K562 (cell line): ENCODE data around the gene CCDC71L. TPM values are rescaled to one million over a fixed set of nuclear protein-coding genes. Genes with fewer than 3 reads are reported as not detected.
A peak's percentile ranks its signal among the peaks of the same experiment; 100 is the strongest.

Experiments used
- ATF1 ChIP-seq, 2 experiments: fragments of 450-650 bp in 1 of 2; IDR thresholded peaks; 2 replicates each; pipeline ENCODE4 v1.6.1; 2016; ENCODE audit warnings: missing compliant biosample characterization in 1 of 2, missing genetic modification characterization in 1 of 2
- FOXJ3 ChIP-seq: sonication (generic); formaldehyde crosslinking; IDR thresholded peaks from 2 replicates; pipeline ENCODE4 v1.4.0; 2020; ENCODE audit warnings: mild to moderate bottlenecking, missing genetic modification reagents
- FOXK2 ChIP-seq, 2 experiments: fragments of 450-650 bp; IDR thresholded peaks in 1 of 2; conservative IDR thresholded peaks in 1 of 2; 2 replicates each; pipeline ENCODE4 v1.6.1; 2016; ENCODE audit warnings: low read depth in 2 of 2, mild to moderate bottlenecking in 1 of 2
- IFI16 ChIP-seq: fragments of 250-450 bp; sonication (Bioruptor Pico); IDR thresholded peaks from 2 replicates; pipeline ENCODE4 v2.1.2; 2022; ENCODE audit warnings: mild to moderate bottlenecking, inconsistent platforms
- KLF13 ChIP-seq: fragments of 450-650 bp; IDR thresholded peaks from 2 replicates; pipeline ENCODE4 v1.6.1; 2016; ENCODE audit warnings: missing genetic modification characterization, low read depth, mild to moderate bottlenecking, missing compliant biosample characterization, moderate library complexity, borderline replicate concordance
- LEF1 ChIP-seq: fragments of 450-650 bp; IDR thresholded peaks from 2 replicates; pipeline ENCODE4 v1.6.1; 2016; ENCODE audit warnings: mild to moderate bottlenecking
- MECOM ChIP-seq: fragments of 250-450 bp; sonication (Bioruptor Pico); IDR thresholded peaks from 2 replicates; pipeline ENCODE4 v1.8.0; 2022; ENCODE audit warnings: inconsistent platforms
- MEF2A ChIP-seq: IDR thresholded peaks from 2 replicates; pipeline ENCODE4 v1.6.1; 2011; ENCODE audit warnings: low read depth, mild to moderate bottlenecking, low read length, moderate library complexity; ENCODE audit not compliant: control insufficient read depth
- MTA2 ChIP-seq: fragments of 450-650 bp; IDR thresholded peaks from 2 replicates; pipeline ENCODE4 v1.6.1; 2016; ENCODE audit warnings: low read depth
- NFATC3 ChIP-seq: fragments of 450-650 bp; IDR thresholded peaks from 2 replicates; pipeline ENCODE4 v1.6.1; 2017; ENCODE audit warnings: mild to moderate bottlenecking
- POLR3A ChIP-seq: IDR thresholded peaks from 2 replicates; pipeline ENCODE4 v1.6.1; 2011; ENCODE audit warnings: borderline replicate concordance, mild to moderate bottlenecking, moderate library complexity; ENCODE audit not compliant: insufficient read length, insufficient read depth; ENCODE audit errors: extremely low read depth
- RB1 ChIP-seq: fragments of 450-650 bp; IDR thresholded peaks from 2 replicates; pipeline ENCODE4 v1.6.1; 2017; ENCODE audit warnings: low read depth, mild to moderate bottlenecking
- RFX7 ChIP-seq: fragments of 250-450 bp; sonication (Bioruptor Pico); IDR thresholded peaks from 2 replicates; pipeline ENCODE4 v1.5.1; 2021; ENCODE audit warnings: mild to moderate bottlenecking
- SMAD2 ChIP-seq: fragments of 150-350 bp; IDR thresholded peaks from 2 replicates; pipeline ENCODE4 v1.6.1; 2014; ENCODE audit warnings: low read depth, mild to moderate bottlenecking, low read length
- SP2 ChIP-seq: IDR thresholded peaks from 2 replicates; pipeline ENCODE4 v1.6.1; 2011; ENCODE audit warnings: mild to moderate bottlenecking, low read depth, low read length, moderate library complexity; ENCODE audit not compliant: poor library complexity, severe bottlenecking; ENCODE audit errors: extremely low read depth
- YBX1 ChIP-seq: fragments of 450-650 bp; IDR thresholded peaks from 2 replicates; pipeline ENCODE4 v1.7.1; 2016; ENCODE audit warnings: mild to moderate bottlenecking
- ZNF124 ChIP-seq: sonication (generic); formaldehyde crosslinking; IDR thresholded peaks from 2 replicates; pipeline ENCODE4 v1.8.1; 2022; ENCODE audit warnings: missing genetic modification reagents
- ZNF146 ChIP-seq: IDR thresholded peaks from one replicate; pipeline ENCODE4 v1.6.1; 2018; ENCODE audit warnings: missing compliant biosample characterization; ENCODE audit not compliant: unreplicated experiment
- ZNF232 ChIP-seq: sonication (generic); formaldehyde crosslinking; IDR thresholded peaks from 2 replicates; pipeline ENCODE4 v1.8.0; 2022; ENCODE audit warnings: mild to moderate bottlenecking, missing genetic modification reagents
- ZNF76 ChIP-seq: fragments of 250-450 bp; sonication (Bioruptor Pico); IDR thresholded peaks from 2 replicates; pipeline ENCODE4 v1.4.0; 2020; ENCODE audit warnings: mild to moderate bottlenecking, moderate library complexity, borderline replicate concordance
- polyA plus RNA-seq, 8 experiments: library from polyadenylated mRNA; depleted of rRNA in 4 of 8; stranded (reverse) in 5 of 8; unstranded in 3 of 8; fragments of >200 nt; fragmentation: Nextera tagmentation in 2 of 8; fragmentation: Illumina TruSeq in 1 of 8; extraction: Ambion mirVana in 2 of 8; extraction: Trizol in 1 of 8; gene quantifications; 2 replicates each; pipeline versions ENCODE4 v1.2.1 to v1.2.3, GENCODE V29; 2011 to 2014; ENCODE audit warnings: inconsistent platforms in 1 of 8, missing spikeins in 1 of 8
- total RNA-seq, 7 experiments: library from RNA; depleted of rRNA in 6 of 7; stranded (reverse); fragments of >200 nt in 6 of 7; fragmentation: Illumina TruSeq in 2 of 7; extraction: Trizol in 2 of 7; gene quantifications; 2 replicates each; pipeline versions ENCODE4 v1.2.1 to v1.2.3, GENCODE V29; 2011 to 2021; ENCODE audit warnings: low replicate concordance in 1 of 7
- TF ChIP-seq, protein P1 (sequence below): sonication (generic); formaldehyde crosslinking; IDR thresholded peaks from 2 replicates; pipeline ENCODE4 v1.8.1; 2023; ENCODE audit warnings: missing genetic modification reagents, mild to moderate bottlenecking, borderline replicate concordance
- TF ChIP-seq, protein P2 (sequence below), 2 experiments: fragments of 450-650 bp in 1 of 2; sonication (generic) in 1 of 2; formaldehyde crosslinking; conservative IDR thresholded peaks; 2 replicates each; pipeline versions ENCODE4 v1.4.0 to v1.8.1; 2020 to 2022; ENCODE audit warnings: mild to moderate bottlenecking in 1 of 2, missing genetic modification reagents in 1 of 2

CCDC71L gene
- total and polyA plus RNA-seq, 9 of the 15 experiments (the other 6 are each of a cell fraction or from before 2014, with no cell fraction given), result 5.7 to 108 (median 25.4) TPM

DNA sequence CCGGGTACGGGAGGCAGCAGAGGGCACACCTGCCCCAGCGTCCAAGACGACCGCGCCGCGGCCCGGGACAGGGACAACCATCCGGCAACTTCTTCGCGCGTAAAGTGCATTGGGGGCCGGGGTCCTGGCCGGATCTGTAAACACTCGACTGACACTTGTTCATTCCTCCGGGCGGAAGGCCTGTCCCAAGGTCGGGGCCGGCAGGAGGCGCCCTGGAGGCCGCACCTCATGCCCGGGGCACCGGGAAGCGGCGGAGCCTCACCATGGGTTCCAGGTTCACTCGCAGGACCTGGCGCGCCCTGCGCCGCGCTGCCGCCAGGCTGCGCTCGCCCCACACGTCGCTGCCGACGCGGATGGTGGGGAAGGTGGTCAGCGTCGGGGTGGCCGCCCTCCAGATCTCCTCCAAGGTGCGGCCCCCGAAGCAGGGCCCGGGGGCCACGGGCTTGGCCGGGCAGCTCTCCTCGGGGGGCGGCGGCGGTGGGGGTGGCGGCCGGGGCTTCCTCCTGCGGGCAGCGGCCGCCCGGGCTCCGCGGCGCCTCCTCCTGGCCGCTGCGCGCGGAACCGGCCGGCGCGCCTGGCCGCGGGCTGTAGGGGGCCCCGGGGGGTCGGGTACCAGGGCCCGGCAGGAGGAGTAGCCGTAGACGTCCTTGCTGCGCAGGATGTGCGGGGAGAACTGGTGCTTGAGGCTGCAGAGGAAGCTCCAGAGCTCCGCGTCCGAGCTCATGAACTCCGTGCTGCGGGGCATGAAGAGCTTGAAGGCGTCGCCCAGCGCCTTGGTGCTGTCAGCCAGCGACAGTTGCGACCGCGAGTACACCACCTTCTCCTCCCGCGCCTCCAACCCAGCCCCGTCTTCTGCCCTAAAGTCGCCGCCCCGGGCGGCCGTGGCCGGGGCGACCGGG lies 746 bp downstream of the CCDC71L start (continued):
- TF ChIP-seq, protein P1, sequence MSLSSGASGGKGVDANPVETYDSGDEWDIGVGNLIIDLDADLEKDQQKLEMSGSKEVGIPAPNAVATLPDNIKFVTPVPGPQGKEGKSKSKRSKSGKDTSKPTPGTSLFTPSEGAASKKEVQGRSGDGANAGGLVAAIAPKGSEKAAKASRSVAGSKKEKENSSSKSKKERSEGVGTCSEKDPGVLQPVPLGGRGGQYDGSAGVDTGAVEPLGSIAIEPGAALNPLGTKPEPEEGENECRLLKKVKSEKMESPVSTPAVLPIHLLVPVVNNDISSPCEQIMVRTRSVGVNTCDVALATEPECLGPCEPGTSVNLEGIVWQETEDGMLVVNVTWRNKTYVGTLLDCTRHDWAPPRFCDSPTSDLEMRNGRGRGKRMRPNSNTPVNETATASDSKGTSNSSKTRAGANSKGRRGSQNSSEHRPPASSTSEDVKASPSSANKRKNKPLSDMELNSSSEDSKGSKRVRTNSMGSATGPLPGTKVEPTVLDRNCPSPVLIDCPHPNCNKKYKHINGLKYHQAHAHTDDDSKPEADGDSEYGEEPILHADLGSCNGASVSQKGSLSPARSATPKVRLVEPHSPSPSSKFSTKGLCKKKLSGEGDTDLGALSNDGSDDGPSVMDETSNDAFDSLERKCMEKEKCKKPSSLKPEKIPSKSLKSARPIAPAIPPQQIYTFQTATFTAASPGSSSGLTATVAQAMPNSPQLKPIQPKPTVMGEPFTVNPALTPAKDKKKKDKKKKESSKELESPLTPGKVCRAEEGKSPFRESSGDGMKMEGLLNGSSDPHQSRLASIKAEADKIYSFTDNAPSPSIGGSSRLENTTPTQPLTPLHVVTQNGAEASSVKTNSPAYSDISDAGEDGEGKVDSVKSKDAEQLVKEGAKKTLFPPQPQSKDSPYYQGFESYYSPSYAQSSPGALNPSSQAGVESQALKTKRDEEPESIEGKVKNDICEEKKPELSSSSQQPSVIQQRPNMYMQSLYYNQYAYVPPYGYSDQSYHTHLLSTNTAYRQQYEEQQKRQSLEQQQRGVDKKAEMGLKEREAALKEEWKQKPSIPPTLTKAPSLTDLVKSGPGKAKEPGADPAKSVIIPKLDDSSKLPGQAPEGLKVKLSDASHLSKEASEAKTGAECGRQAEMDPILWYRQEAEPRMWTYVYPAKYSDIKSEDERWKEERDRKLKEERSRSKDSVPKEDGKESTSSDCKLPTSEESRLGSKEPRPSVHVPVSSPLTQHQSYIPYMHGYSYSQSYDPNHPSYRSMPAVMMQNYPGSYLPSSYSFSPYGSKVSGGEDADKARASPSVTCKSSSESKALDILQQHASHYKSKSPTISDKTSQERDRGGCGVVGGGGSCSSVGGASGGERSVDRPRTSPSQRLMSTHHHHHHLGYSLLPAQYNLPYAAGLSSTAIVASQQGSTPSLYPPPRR, result peak; percentile 92
- TF ChIP-seq MECOM (CRISPR knock-in tag) (peak; percentile 42; the same call in 1 of the 2 replicates), RFX7 (CRISPR knock-in tag) (0 out of 2 replicates have a peak, but pooled peaks have one; percentile 77), ZNF76 (CRISPR knock-in tag) (peak; percentile 90; the same call in 1 of the 2 replicates), FOXK2 (conservative IDR thresholded peaks at IDR 0.05 in 1 of 2, IDR thresholded peaks at IDR 0.05 in 1 of 2; ENCODE audit: low read depth in 2 of 2) (peak in 1 of 2 experiments; percentile 81), SMAD2 (no peak), RB1 (peak; percentile 97), ZNF232 (CRISPR knock-in tag) (no peak; the same call in 1 of the 2 replicates), NFATC3 (no peak), MTA2 (peak; percentile 47), FOXJ3 (CRISPR knock-in tag) (no peak), POLR3A (no peak), KLF13 (peak; percentile 62; the same call in 1 of the 2 replicates), ZNF146 (CRISPR knock-in tag) (no peak), LEF1 (no peak), IFI16 (CRISPR knock-in tag) (no peak), ATF1 (CRISPR knock-in tag; IDR thresholded peaks at IDR 0.05) (no peak; the same call in 1 of the 2 replicates), ATF1 (tag; IDR thresholded peaks at IDR 0.05) (peak; percentile 61), YBX1 (no peak), SP2 (no peak), MEF2A (no peak), ZNF124 (CRISPR knock-in tag) (no peak)
- TF ChIP-seq, protein P2, sequence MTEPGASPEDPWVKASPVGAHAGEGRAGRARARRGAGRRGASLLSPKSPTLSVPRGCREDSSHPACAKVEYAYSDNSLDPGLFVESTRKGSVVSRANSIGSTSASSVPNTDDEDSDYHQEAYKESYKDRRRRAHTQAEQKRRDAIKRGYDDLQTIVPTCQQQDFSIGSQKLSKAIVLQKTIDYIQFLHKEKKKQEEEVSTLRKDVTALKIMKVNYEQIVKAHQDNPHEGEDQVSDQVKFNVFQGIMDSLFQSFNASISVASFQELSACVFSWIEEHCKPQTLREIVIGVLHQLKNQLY (CRISPR knock-in tag; conservative IDR thresholded peaks at IDR 0.05), result 0 out of 4 replicates have a peak, but pooled peaks of 1 of the 2 experiments have one; percentile 29
